GM12891 (cell line): ENCODE measurements around the gene CNOT2.

ENCODE experiments used
- POLR2A ChIP-seq: IDR thresholded peaks from 2 replicates; pipeline ENCODE4 v1.6.1; 2011; ENCODE audit warnings: low read depth, low read length, control low read depth
- POLR2AphosphoS5 ChIP-seq: IDR thresholded peaks from 2 replicates; pipeline ENCODE4 v1.6.1; 2011; ENCODE audit warnings: low read depth, low read length, control low read depth
- POU2F2 ChIP-seq: IDR thresholded peaks from 2 replicates; pipeline ENCODE4 v1.6.1; 2011; ENCODE audit warnings: low read depth, mild to moderate bottlenecking, control low read depth, low read length, moderate library complexity
- SPI1 ChIP-seq: IDR thresholded peaks from 2 replicates; pipeline ENCODE4 v1.6.1; 2011; ENCODE audit warnings: low read depth, low read length, control low read depth
- TAF1 ChIP-seq: IDR thresholded peaks from 2 replicates; pipeline ENCODE4 v1.6.1; 2011; ENCODE audit warnings: low read depth, low read length, control low read depth

GRCh38 chr12:70367258-70368141 lies 124.3 kb downstream of the CNOT2 start:
- TF ChIP-seq POLR2A, result no peak
- TF ChIP-seq POLR2AphosphoS5, result no peak
- TF ChIP-seq SPI1, result no peak
- no peak for TF ChIP-seq TAF1
- TF ChIP-seq POU2F2, result no peak
